WERI-Rb-1 (cell line): Measurements from ENCODE around the gene BEX5.

Source experiments
- DNase-seq: peaks from one replicate; pipeline ENCODE4 v3.0.0-alpha.2; 2020
- H3K27ac ChIP-seq: fragments of 250-450 bp; sonication (Bioruptor Pico); 2 replicates; pipeline ENCODE4 v1.5.1; 2020; ENCODE audit warnings: mild to moderate bottlenecking, moderate library complexity
- H3K27me3 ChIP-seq: fragments of 250-450 bp; sonication (Bioruptor Pico); 2 replicates; pipeline ENCODE4 v1.5.1; 2021; ENCODE audit warnings: mild to moderate bottlenecking, low read depth, moderate library complexity; ENCODE audit not compliant: insufficient read depth, severe bottlenecking
- H3K36me3 ChIP-seq: fragments of 250-450 bp; sonication (Bioruptor Pico); 2 replicates; pipeline ENCODE4 v1.5.1; 2020; ENCODE audit warnings: mild to moderate bottlenecking, moderate library complexity
- H3K4me3 ChIP-seq: 2 replicates; pipeline ENCODE4 v1.5.1; 2011; ENCODE audit warnings: low read depth, mild to moderate bottlenecking, control low read depth, low read length
- H3K9me3 ChIP-seq: fragments of 250-450 bp; sonication (Bioruptor Pico); 2 replicates; pipeline ENCODE4 v1.5.1; 2021; ENCODE audit warnings: mild to moderate bottlenecking, moderate library complexity; ENCODE audit not compliant: severe bottlenecking
- TF ChIP-seq, protein P1 (sequence below): IDR thresholded peaks from 2 replicates; pipeline ENCODE4 v1.5.1; 2011; ENCODE audit warnings: low read depth, mild to moderate bottlenecking, control low read depth, inconsistent platforms, low read length

Gene BEX5

DNA sequence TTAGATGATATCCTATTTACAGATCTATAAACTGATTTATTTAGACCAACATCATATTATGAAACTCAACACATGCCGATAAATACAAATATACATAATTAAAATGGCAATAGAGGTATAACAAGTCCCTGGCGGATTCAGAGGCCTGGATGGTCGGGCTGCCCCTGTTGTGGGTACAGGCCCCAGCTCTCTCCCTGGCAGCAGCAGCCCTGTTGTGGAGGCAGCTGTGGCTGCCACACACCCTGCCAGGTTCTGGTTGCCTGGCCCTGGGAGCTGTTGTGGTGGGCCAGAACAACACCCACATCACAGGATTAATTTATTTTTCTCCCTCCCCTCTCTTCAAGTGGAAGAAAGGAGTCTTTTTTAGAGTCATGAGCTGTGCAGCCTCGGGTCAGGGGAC lies 42.4 kb downstream of the BEX5 start:
- no peak overlapping the region for H3K27ac ChIP-seq
- no peak overlapping the region for H3K4me3 ChIP-seq
- H3K27me3 ChIP-seq, result peaks cover 19% of the 10 kb centered on the region
- TF ChIP-seq, protein P1, sequence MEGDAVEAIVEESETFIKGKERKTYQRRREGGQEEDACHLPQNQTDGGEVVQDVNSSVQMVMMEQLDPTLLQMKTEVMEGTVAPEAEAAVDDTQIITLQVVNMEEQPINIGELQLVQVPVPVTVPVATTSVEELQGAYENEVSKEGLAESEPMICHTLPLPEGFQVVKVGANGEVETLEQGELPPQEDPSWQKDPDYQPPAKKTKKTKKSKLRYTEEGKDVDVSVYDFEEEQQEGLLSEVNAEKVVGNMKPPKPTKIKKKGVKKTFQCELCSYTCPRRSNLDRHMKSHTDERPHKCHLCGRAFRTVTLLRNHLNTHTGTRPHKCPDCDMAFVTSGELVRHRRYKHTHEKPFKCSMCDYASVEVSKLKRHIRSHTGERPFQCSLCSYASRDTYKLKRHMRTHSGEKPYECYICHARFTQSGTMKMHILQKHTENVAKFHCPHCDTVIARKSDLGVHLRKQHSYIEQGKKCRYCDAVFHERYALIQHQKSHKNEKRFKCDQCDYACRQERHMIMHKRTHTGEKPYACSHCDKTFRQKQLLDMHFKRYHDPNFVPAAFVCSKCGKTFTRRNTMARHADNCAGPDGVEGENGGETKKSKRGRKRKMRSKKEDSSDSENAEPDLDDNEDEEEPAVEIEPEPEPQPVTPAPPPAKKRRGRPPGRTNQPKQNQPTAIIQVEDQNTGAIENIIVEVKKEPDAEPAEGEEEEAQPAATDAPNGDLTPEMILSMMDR, result no peak
- DNase-seq, result no peak
- no peaks in the 10 kb centered on the region for H3K36me3 ChIP-seq
- peaks cover 2% of the 10 kb centered on the region for H3K9me3 ChIP-seq
